Stimulated activated CD8-positive, alpha-beta memory T cell treated with anti-CD3 and anti-CD28 coated beads, Interleukin-7, amount 100 ng/mL, for 4 hours (primary cell): ENCODE data around the gene CARD11.
"Not testable (repeated sequence)": the region's sequence is repeated elsewhere in the genome, so short reads cannot be mapped to it uniquely, and the experiment has no call there.

Experiments used
- DNase-seq, 2 donors: peaks; one replicate each; pipeline ENCODE4 v3.0.0-alpha.2; 2020; ENCODE audit warnings: low read depth in 2 of 2

Gene CARD11

DNA sequence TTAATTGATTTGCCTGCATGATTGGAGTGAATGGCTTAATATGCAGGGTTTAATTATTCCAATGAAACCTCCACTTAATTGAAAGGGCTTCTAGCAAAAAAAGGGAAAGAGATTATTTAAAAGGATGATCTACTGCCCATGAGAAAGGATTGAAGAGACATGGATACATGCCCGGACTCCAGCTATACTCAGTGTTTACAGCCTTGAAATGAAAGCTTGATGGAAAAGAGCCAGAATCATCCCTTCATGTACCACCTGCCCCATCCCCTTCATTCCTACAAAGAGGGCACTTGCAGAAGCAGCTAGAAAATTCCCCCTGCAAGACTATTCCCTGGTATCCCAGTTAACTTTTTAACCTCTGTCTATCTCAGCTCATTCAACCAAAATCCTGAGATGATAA is 78.4 kb downstream of the CARD11 start:
- no peak for DNase-seq

DNA sequence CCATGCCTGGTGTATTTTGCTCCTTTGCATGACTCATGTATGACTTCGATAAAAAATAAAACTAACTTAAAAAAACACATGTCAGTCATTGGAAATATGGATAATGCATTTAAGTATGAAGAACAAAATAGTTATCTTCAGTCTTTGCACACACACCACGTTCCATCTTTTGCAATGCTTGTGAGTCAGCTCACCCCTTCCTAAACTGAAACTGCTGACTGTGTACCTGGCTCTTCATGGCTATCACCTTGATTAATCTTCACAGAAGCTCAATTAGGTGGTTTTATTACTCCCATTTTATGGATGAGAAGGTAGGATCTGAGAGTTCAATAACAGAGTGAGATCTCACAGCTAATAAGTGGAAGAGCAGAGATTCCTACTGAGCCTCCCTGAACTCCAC is 79.5 kb downstream of the CARD11 start:
- no peak for DNase-seq

DNA sequence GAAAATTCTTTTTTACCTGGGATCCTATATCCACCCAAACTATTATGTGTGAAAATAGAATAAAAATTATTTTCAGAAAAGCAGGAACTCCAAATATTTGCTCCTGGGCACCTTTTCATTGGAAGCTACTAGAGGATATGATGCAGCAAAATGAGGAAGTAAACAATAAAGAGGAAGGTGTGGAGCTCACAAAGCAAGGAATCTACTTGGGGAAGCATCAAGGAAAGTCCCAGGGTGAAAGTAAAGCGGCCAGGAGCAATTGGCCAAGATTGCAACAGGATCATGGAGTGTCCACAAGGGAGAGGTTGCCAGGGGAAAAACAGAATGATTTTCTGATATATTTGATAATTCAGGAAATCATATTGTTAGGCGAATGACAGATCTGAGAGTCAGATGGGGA is 80.8 kb downstream of the CARD11 start:
- no peak for DNase-seq

DNA sequence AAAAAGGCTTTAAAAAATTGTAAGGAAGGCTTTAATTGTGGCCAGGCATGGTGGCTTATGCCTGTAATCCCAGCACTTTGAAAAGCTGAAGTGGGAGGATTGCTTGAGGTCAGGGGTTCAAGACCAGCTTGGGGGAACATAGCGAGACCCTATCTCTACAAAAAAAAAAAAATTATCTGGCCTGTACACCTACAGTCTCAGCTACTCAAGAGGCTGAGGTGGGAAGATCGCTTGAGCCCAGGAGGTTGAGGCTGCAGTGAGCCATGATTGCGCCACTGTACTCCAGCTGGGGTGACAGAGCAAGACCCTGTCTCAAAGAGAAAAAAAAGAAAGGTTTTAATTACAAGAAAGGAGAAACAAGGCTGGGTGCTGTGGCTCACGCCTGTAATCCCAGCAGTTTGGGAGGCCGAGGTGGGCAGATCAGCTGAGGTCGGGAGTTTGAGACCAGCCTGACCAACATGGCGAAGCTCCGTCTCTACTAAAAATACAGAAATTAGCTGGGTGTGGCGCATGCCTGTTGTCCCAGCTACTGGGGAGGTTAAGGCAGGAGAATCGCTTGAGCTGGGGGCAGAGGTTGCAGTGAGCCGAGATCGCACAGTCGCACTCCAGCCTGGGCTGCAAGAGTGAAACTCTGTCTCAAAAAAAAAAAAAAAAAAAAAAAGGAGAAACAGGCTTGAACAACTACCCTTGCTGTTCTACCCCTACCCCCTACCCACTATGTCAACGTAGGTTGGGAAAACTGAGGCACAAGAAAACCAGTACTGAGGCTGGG is 83.7 kb downstream of the CARD11 start:
- DNase-seq, result no peak

DNA sequence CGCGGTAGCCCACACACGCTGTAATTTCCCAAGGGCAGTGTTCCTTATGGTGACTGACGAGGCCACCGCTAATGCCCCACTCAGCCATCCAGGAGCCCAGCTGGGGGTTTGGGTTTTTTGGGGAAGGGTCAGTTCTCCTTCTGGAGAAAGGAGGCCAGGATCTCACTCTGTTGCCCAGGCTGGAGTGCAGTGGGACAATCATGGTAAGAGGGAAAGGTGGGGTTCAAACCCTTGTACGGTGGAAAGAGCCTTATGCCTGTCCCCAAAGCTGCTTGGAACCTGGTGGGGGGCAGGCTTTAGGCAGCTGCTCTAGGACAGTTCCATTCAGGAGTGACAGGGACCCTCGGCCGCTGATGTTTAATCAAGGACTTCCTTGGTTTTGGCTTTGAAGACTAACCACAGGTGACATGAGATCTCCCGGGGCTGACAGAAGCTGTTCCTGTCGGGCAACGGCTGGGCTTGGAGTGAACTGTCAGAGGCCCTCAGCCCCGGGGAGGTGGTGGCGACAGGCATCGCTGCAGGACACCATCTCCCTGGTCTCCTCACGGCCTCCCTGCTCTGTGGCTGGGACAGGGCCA is 84.5 kb downstream of the CARD11 start:
- DNase-seq, result no peak

DNA sequence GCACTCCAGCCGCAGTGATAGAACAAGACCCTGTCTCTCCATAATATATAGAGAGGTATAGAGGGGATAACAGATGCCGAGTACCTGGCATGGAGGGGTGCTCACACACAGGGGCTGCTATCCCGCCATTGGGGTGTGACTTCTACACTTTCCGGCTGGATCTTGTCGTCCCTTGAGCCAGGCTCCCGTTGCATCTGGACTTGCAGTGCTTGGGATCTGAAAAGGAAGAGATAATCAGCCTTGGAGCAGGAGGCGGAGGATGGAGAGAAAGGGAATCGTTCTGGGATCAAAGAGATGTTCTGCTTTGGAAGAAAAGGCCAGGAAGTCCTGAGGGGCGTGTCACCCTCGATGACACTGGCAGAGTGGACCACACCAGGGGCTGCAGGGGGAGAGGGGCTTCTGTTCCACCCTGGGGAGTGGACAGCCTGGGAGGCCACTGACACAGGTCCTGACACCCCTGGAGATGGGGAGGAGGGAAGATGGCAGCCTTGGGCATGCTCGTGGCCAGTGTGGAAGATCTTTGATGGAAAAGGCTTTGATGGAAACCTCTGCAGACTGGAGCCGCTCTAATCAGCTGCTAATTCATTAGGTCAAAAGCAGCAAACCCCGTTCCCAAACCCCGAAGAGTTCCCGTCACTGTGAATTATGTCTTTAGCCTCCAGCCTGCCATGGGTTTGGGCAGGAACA is 85.1 kb downstream of the CARD11 start:
- DNase-seq, result no peak

GRCh38 chr7:2957369-2957727 is 86.3 kb downstream of the CARD11 start:
- not testable (repeated sequence) for DNase-seq

- peak; percentile 40 to 48 for DNase-seq
Measured at GRCh38 chr7:2956526-2957368, 86.9 kb downstream of the CARD11 start.

GRCh38 chr7:2956076-2956475 is 87.6 kb downstream of the CARD11 start:
- DNase-seq, result no peak

DNA sequence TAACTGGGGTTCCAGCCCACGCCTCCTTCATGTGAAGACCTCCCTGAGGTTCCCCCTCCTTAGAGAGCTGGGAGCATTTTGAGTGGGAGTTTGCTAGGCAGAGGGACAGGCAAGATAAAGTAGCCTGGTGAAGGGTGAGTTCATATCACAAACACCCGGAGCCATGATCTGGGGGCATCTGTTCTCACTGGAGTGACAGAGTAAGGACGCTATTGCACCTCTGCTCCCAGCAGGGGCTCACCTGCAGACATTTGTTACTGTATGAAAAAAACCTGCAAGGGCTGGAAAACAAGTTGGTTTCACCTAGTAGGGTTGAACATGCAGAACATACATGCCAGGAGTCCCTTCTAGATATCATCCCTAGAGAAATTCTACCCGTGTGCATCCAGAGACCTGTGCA is 88.4 kb downstream of the CARD11 start:
- no peak for DNase-seq

DNA sequence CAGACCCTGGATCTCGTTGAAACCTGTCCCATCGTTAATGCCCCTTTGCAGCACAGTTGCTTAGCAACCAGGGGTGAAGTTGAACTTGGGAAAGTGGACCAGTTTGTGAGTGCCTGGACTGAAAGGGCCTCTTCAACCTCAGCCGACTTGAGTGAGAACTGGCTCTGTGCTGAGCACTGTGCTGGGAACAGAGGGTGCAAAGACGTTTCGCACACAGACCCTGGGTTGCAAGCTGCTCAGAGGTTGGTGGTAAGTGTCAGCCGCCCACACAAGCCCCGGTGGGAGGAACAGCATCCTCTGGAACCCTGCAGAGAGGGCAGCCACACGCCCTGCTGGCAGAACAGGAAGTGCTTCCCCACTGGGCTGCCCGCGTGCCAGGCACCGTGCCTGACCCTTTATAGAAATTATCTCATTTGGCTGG is 89.2 kb downstream of the CARD11 start:
- peak in 1 of 2 donors; percentile 59 for DNase-seq

DNA sequence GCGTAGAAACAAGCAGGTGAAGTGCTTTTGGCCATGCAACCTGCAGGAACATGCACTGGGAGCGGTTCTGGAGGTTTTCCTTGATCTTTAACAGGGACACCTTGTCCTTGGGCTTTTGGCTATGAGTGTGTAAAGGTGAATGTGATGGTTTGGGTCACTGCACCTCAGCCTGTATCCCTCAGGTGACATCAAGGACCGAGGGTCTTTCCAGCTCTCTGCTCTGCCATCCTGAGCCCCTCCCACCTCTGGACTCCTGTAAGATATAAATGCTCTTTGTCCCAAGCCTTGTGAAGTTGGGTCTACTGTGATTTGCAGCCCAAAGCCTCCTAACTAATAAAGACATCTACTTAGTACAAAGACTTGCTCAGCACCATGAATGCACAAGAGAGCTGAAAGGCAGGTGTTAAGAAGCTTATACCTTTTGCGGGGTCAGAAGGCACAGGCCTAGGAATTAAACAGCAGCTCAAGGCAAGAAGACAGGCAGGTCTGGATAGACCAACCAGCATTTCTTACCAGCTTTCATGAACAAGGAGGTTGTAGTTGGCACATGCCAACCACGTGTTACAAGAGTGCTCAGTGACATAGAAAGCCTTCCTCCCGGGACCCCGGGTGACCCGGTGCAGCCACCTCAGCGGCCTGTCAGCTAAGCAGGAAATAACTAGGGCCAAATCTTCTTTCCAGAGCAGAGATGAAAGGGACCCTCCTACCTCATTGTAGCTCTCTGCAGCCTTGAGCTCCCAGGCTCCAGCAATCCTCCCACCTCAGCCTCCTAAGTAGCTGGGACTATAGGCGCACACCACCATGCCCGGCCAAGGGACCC is 89.9 kb downstream of the CARD11 start:
- no peak for DNase-seq

DNA sequence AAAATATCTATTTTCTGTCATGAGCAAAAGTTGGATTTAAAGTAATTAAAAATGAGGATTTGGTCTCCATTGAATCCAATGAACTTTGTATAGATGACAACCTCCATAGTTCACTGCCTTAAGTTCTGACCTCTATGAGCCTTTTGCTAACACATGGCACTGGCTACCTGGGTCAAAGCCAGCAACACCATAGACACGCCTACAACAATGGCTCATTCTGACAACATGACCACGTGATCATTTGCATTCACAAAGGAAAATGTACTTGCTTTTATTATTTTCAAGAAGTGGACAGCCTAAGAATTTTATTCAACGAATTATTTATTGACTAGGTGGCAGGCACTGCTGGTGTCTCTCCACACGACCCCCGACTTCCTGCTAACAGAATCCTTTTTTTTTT is 90.6 kb downstream of the CARD11 start:
- no peak for DNase-seq

DNA sequence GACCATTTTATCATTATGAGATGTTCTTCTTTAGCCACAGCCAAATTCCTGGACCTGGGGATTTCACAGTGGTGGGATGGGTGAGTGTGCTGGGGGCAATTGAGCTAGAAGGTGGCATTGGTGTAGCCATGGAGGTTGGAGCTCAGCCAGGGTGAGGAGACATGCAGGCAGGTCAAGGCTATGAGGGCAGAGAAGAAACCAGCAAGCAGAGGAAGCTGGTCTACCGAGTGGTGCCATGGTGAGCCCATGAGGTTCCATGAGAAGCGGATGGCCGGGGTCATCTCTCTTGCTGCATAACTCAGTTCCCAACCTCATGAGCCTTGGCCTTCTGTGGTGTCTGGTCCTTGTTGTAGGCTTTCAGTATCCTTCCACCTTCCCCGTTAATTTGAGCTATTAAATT is 91.4 kb downstream of the CARD11 start:
- no peak for DNase-seq

DNA sequence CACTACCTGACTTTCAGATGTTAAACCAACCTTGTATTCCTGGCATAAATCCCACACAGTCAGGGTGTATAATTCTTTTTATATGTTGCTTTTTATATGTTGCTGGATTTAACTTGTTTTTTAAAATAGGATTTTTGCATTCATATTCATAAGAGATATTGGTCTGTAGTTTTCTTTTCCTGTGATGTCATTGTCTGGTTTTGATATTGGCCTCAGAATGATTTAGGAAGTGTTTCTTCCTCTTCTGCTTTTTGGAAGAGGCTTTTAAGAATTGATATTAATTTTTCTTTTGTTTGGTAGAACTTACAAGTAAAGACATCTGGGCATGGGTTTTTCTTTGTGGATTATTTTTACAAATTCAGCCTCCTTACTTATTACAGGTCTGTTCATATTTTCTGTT is 93.1 kb downstream of the CARD11 start:
- no peak for DNase-seq

GRCh38 chr7:2948749-2949148 is 94.9 kb downstream of the CARD11 start:
- DNase-seq, result no peak

- DNase-seq, result no peak
Measured at GRCh38 chr7:2947058-2947780, 96.4 kb downstream of the CARD11 start.

DNA sequence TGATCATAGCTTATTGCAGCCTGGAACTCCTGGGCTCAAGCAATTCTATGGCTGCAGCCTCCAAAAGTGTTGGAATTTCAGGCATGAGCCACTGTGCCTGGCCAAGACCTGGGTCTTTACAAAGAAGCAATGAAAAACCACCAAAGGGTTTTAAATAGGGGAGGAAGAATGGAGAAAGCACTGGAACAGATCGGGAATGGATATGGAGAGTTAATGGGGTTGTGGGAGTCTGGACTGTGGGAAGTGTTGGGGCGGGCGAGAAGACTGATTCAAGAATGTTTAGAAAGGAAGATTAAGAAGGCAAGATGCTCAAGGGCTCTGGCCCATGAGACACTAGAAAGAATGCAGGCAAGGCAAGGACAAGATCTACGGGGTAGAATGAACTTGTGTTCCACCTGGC is 98.5 kb downstream of the CARD11 start:
- DNase-seq, result no peak

GRCh38 chr7:2944739-2945138 is 98.9 kb downstream of the CARD11 start:
- DNase-seq, result no peak

- DNase-seq, result no peak
Measured at GRCh38 chr7:2943851-2944601, 99.6 kb downstream of the CARD11 start.
